ENCODE data around the gene F13B. TPM values are rescaled to one million over a fixed set of nuclear protein-coding genes. Genes with fewer than 3 reads are reported as not detected.

The F13B gene, protein sequence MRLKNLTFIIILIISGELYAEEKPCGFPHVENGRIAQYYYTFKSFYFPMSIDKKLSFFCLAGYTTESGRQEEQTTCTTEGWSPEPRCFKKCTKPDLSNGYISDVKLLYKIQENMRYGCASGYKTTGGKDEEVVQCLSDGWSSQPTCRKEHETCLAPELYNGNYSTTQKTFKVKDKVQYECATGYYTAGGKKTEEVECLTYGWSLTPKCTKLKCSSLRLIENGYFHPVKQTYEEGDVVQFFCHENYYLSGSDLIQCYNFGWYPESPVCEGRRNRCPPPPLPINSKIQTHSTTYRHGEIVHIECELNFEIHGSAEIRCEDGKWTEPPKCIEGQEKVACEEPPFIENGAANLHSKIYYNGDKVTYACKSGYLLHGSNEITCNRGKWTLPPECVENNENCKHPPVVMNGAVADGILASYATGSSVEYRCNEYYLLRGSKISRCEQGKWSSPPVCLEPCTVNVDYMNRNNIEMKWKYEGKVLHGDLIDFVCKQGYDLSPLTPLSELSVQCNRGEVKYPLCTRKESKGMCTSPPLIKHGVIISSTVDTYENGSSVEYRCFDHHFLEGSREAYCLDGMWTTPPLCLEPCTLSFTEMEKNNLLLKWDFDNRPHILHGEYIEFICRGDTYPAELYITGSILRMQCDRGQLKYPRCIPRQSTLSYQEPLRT
- total RNA-seq, result not detected

DNA sequence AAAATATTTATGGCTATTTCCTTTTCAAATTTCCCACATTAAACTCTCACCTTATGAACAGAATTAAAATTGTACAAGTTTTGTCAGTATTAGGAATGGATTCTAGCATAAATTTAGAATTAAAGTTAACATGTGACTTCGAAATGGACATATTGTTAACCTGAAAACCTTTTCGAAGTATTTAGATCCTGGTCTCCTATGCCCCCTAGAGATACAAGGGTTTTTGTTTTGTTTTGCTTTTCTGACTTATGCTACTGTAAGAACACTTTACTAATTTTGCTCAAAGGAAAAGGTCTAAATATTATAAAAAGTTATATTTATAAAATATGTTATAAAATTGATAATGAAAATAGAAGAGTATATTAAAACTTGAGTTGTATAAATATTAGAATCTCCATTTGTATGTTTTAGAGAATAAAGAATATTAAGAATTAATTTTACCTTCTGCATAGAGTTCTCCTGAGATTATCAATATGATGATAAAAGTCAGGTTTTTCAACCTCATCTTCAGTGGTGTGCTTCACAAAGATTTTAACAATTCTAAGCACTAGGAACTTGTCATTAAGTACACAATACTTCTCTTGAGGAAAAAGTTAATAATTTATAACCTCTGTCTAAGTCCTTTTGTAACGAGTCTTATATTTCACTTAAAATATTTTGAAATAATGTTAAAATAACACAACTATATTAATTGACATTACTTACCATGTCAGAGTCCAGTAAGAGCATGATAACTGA lies at the start of gene F13B:
Gene F13B (minus strand): TSS at position 542 of the 738 bp plus-strand sequence. CDS start 37 bp downstream, at position 505.
- Histone ChIP-seq H3K9me3 (no peaks in the 10 kb centered on the region), H3K27me3 (no peaks in the 10 kb centered on the region), H3K36me3 (no peaks in the 10 kb centered on the region), H3K27ac (no peak within 1 kb of the TSS), H3K4me3 (no peak within 1 kb of the TSS), H3K4me1 (no peaks in the 10 kb centered on the region)
- WGBS, 2 donors, result 61 to 71% methylated on average over 3 of the region's 3 CpGs
- TF ChIP-seq, protein P1, sequence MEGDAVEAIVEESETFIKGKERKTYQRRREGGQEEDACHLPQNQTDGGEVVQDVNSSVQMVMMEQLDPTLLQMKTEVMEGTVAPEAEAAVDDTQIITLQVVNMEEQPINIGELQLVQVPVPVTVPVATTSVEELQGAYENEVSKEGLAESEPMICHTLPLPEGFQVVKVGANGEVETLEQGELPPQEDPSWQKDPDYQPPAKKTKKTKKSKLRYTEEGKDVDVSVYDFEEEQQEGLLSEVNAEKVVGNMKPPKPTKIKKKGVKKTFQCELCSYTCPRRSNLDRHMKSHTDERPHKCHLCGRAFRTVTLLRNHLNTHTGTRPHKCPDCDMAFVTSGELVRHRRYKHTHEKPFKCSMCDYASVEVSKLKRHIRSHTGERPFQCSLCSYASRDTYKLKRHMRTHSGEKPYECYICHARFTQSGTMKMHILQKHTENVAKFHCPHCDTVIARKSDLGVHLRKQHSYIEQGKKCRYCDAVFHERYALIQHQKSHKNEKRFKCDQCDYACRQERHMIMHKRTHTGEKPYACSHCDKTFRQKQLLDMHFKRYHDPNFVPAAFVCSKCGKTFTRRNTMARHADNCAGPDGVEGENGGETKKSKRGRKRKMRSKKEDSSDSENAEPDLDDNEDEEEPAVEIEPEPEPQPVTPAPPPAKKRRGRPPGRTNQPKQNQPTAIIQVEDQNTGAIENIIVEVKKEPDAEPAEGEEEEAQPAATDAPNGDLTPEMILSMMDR (IDR thresholded peaks at IDR 0.05), result no peak
- TF ChIP-seq POLR2A (IDR thresholded peaks at IDR 0.05), result no peak
- no peak for DNase-seq
- intact Hi-C loops (cut with DNase I), result no loop called here

DNA sequence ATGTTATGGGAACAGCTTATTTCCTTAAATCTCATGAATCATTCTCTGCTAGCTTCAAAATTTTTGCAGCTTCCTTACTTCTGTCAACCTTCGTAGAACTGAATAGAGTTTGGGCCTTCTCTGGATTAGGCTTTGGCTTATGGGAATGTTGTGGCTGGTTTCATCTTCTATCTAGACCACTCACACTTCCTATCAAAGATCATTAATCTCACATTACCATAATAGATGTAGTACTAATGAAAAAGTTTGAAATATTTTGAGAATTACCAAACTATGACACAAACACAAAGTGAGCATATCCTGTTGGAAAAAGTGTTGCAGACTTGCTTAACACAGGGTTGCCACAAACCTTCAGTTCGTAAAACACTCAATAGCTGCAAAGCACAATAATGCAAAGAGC lies 49.1 kb upstream of the F13B start:
- Histone ChIP-seq H3K4me1 (no peaks in the 10 kb centered on the region), H3K36me3 (no peaks in the 10 kb centered on the region), H3K27me3 (no peaks in the 10 kb centered on the region), H3K27ac (no peak overlapping the region), H3K9me3 (no peaks in the 10 kb centered on the region), H3K4me3 (no peak overlapping the region)
- 98 to 100% methylated on average over 2 of the region's 2 CpGs for WGBS, 2 donors
- intact Hi-C loops (cut with DNase I), result no loop called here
- no peak for TF ChIP-seq POLR2A (IDR thresholded peaks at IDR 0.05)
- TF ChIP-seq, protein P1 (IDR thresholded peaks at IDR 0.05), result no peak
- no peak for DNase-seq

DNA sequence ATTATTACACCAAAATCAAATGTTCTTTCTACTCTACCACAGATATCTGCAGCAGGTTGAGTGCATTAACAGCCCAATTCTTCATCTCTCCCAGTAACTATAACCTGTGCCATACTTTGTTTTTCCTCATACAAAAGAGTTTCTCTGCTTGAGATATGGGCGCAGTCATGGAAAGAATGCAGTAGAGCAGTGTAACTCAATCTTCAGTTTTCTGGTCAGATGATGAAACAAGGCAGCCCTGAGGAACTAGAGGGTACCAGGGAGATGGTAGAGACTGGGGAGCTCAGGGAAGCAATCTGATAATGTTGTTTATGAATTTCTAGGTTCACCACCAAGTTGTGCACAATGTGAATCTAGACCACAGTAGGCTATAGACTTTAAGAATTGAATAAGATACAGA lies 39.8 kb upstream of the F13B start:
- intact Hi-C loops (cut with DNase I), result no loop called here
- Histone ChIP-seq H3K27ac (no peak overlapping the region), H3K9me3 (no peaks in the 10 kb centered on the region), H3K27me3 (no peaks in the 10 kb centered on the region), H3K4me3 (no peak overlapping the region), H3K4me1 (no peaks in the 10 kb centered on the region), H3K36me3 (peaks cover 0 to 7% (median 0%) of the 10 kb centered on the region in 3 donors)
- 100% methylated on average over 1 of the region's 1 CpG for WGBS, 2 donors
- TF ChIP-seq, protein P1 (IDR thresholded peaks at IDR 0.05), result no peak
- TF ChIP-seq POLR2A (IDR thresholded peaks at IDR 0.05), result no peak
- DNase-seq, result no peak

DNA sequence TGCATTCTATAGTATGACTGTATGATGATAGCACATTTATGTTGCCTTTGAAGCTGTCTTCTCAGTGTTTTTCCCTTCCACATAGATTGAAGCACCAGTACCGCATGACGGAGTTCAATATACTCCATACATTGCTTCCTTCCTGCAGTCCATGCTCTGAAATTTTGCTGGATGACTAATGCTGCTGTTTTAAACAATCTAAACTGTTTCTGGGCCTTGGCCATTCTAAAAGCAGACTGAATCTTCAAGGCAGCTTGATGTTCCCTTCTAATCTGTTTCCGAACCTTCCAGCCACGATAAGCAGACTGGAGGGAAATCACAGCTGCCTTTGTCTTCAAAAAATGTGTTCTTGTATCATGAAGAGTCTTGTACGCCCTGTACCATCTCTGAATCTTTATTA lies 36.2 kb upstream of the F13B start:
- no peaks in the 10 kb centered on the region for H3K27me3 ChIP-seq

More for the DNA sequence above, 36.2 kb upstream of the F13B start:
- Histone ChIP-seq H3K36me3 (peaks cover 0 to 7% (median 0%) of the 10 kb centered on the region in 3 donors), H3K4me3 (no peak overlapping the region), H3K9me3 (no peaks in the 10 kb centered on the region), H3K4me1 (no peaks in the 10 kb centered on the region), H3K27ac (no peak overlapping the region)
- intact Hi-C loops (cut with DNase I), result no loop called here
- no peak for DNase-seq
- 77 to 92% methylated on average over 5 of the region's 5 CpGs for WGBS, 2 donors
- no peak for TF ChIP-seq POLR2A (IDR thresholded peaks at IDR 0.05)
- TF ChIP-seq, protein P1 (IDR thresholded peaks at IDR 0.05), result no peak

All from esophagus squamous epithelium (tissue), 5 donors.